Measurements from ENCODE around the gene DPM1. TPM values are rescaled to one million over a fixed set of nuclear protein-coding genes. Genes with fewer than 3 reads are reported as not detected.
A peak's percentile ranks its signal among the peaks of the same experiment; 100 is the strongest.
"Not testable (repeated sequence)": the region's sequence is repeated elsewhere in the genome, so short reads cannot be mapped to it uniquely, and the experiment has no call there.

Gene DPM1
- total RNA-seq, 2 donors from 2014 or later: 31.2 to 41.1 TPM

GRCh38 chr20:50981714-50982048 is 23.3 kb upstream of the DPM1 start:
- intact Hi-C loops (cut with DNase I): loop anchor here in 1 of 2 donors (10.0 kb wide), 3 partner anchors 613 to 1103 kb away; no protein-coding TSS in a partner anchor
- no peak for DNase-seq
- no peak for ATAC-seq

- DNase-seq (peak; percentile 55), ATAC-seq (peak; percentile 41 to 59)
- intact Hi-C loops (cut with DNase I): loop anchor here in 1 of 2 donors (10.0 kb wide), 3 partner anchors 614 to 1104 kb away; no protein-coding TSS in a partner anchor
Observed at GRCh38 chr20:50980851-50981713, 22.8 kb upstream of the DPM1 start.

- intact Hi-C loops (cut with DNase I): loop anchor here in 1 of 2 donors (10.0 kb wide), 3 partner anchors 615 to 1105 kb away; no protein-coding TSS in a partner anchor
- ATAC-seq (peak in 1 of 2 donors; percentile 73), DNase-seq (no peak)
Observed at GRCh38 chr20:50980071-50980681, 21.8 kb upstream of the DPM1 start.

DNA sequence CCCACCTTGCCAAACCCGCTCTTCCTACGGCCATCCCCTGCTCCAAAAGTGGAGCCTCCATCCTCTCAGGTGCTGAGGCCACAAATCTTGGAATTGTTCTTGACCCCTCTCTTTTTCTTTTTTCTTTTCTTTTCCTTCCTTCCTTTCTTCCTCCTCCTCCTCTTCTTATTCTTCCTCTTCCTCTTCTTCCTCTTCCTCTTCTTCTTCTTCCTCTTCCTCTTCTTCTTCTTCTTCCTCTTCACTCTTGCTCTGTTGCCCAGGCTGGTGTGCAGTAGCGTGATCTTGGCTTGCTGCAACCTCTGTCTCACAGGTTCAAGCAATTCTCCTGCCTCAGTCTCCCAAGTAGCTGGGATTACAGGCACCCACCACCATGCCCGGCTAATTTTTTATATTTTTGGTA is 20.2 kb upstream of the DPM1 start:
- intact Hi-C loops (cut with DNase I); ATAC-seq; DNase-seq: not testable (repeated sequence)

DNA sequence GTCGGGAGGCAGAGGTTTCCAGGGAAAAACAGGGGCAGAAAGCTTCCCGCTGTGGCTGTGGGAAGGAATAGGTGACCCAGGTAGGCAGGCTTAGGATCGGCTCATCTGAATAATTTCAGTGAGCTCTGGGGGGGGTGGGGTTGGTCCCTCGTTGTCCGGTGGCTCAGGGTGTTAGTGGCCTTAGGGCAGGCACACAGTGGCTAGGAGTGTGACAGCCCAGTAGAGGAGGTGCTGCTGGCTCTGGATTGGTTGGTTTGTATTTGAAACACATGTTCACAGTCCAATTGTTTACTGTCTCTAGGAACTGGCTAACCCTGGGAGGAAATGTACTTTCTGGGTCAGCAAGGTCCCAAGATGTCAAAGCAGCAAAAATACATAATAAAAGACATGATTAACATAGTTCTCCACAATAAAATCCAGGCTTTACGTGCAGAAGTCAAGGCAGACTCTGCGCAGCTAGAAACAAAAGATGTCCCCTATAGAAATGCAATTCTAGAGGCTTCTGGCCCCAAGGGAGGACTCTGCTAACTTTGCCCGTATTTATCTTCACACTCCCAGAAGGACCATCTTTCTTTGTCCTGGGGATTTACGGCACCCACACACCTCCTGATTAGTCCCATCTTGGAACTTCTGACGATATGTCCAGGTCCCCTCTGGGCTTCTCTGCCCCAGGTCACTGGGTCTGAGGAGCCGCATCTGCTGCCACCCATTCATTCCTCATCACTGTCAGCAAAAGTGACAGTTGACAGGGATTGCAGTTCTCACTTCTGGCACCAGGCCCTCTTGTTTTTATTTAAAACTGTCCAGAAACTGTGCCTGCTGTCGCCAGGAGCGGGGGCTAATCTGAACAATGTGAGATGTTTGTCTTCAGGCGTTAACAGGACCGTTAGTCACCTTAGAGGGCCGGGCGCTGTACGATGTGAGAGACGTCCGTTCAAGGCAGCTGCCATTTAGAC is 19.0 kb upstream of the DPM1 start:
- intact Hi-C loops (cut with DNase I): no loop called here
- DNase-seq: no peak
- no peak for ATAC-seq

GRCh38 chr20:50975701-50976330 is 17.5 kb upstream of the DPM1 start:
- DNase-seq: no peak
- intact Hi-C loops (cut with DNase I): no loop called here
- ATAC-seq: no peak

GRCh38 chr20:50969912-50970311 is 11.6 kb upstream of the DPM1 start:
- intact Hi-C loops (cut with DNase I): no loop called here
- DNase-seq: no peak
- no peak for ATAC-seq

DNA sequence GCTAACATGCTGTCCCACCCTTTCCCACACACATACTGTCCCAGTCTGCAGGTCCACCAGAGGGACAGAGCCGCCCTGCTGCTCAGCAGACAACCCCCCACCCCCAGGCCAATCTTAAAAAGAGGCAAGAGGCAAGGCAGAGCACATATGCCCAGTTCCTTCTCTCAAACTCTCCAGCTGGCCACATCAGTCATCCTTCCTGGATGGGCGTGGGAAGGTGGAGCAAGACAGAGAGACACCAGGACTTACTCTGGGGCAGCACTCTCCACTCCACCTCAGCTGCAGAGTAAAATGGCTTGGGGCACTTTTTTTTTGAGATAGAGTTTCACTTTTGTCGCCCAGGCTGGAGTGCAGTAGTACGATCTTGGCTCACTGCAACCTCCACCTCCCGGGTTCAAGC is 11.1 kb upstream of the DPM1 start:
- ATAC-seq (no peak), DNase-seq (no peak)
- intact Hi-C loops (cut with DNase I): no loop called here

DNA sequence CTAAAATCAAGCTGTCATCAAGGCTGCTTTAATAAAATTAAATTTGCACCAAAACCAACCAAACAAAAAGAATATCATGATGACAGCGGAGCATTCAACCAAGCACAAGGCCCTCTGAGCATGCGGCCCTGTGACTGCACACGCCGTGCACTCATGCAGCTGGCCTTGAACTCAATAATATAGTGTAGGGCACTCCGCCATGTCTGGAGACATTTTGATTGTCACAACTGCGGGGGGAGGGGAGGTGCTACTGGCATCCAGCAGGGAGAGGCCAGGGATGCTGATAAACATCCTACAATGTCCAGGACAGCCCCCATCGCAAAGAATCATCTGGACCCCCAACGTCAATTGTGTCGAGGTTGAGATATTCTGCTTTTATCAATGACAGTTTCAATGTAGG is 10.0 kb upstream of the DPM1 start:
- no peak for ATAC-seq
- intact Hi-C loops (cut with DNase I): no loop called here

GRCh38 chr20:50967586-50967985 is 9.3 kb upstream of the DPM1 start:
- intact Hi-C loops (cut with DNase I): no loop called here
- ATAC-seq: no peak
- no peak for DNase-seq

More for the DNA sequence above, 10.0 kb upstream of the DPM1 start:
- no peak for DNase-seq

- no peak for ATAC-seq
- no peak for DNase-seq
- intact Hi-C loops (cut with DNase I): loop anchor here in 1 of 2 donors (10.0 kb wide), 1 partner anchor 145 kb away; no protein-coding TSS in a partner anchor
Observed at GRCh38 chr20:50959543-50960126, 1.3 kb upstream of the DPM1 start.

- DNase-seq (peak; percentile 88), ATAC-seq (peak; percentile 85 to 88)
- intact Hi-C loops (cut with DNase I): loop anchor here in 1 of 2 donors (10.0 kb wide), 1 partner anchor 144 kb away; no protein-coding TSS in a partner anchor
Observed at GRCh38 chr20:50958615-50959542, 547 bp upstream of the DPM1 start, which contains the start of gene MOCS3. MOCS3 (plus strand) TSS chr20:50958818; CDS start chr20:50958843, 25 bp downstream.

DNA sequence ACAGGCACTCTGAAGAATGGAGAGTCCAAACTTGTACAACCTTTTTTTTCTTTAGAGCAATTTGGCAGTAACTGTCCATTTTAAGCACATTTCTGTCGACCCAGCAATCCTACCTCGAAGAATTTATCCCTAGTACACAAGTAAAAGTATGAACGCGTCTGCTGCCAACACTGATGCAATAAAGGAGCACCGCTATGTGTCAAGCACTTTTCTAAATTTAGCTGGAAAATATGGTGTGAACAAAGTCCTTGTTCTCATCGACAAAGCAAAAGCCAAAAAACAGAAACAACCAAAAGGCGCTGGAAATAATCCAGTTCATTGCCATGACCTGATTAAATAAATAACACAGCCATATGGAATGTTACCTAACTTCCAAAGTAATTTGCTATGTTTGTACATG is 1.1 kb downstream of the DPM1 start:
- DNase-seq: no peak
- intact Hi-C loops (cut with DNase I): loop anchor here in 1 of 2 donors (10.0 kb wide), 1 partner anchor 142 kb away; no protein-coding TSS in a partner anchor
- no peak for ATAC-seq

DNA sequence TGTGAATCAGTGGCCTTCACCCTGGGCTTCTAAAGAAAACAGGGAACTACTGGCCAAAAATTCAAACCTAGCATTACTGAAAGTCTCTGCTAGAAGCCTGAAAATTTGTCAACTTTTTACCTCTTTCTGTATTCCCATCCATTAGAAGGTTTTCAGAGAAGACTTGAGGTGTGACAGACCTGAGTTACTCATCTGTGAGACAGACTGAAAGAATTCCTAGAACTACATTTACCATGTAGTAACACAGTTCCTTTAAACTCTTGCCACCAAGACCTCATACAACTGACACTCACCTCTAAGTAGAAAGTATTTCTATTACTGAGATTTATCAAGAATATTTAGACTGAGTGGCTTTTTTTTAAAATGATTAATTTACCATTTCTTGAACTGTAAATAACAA is 4.5 kb downstream of the DPM1 start:
- DNase-seq: no peak
- ATAC-seq: no peak
- intact Hi-C loops (cut with DNase I): loop anchor here in 1 of 2 donors (10.0 kb wide), 1 partner anchor 139 kb away; no protein-coding TSS in a partner anchor

DNA sequence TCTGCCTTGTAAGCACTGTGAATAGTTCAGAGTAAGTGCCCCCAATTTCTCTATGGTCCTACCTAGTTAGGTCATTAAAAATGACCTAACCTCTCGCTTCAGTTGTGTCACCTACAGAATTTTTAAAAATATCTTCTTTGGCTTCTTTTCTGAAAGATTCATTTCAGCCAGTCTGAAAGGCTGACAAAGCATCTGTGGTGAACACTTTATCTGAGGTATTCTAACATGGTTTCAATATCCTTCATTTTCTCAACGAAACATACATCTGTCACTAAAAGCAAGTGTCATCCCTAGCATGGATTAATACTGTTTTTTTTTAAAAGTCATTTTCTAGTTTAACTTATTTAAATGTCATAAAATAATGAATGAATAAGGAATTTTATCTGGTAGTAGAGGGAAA is 5.1 kb downstream of the DPM1 start:
- intact Hi-C loops (cut with DNase I): loop anchor here in 1 of 2 donors (10.0 kb wide), 1 partner anchor 138 kb away; no protein-coding TSS in a partner anchor
- DNase-seq (no peak), ATAC-seq (no peak)

- DNase-seq: no peak
- no peak for ATAC-seq
- intact Hi-C loops (cut with DNase I): no loop called here
Observed at GRCh38 chr20:50948132-50948785, 10.1 kb downstream of the DPM1 start.

All from left cardiac atrium (tissue), 4 donors.